NCI-H774 (cell line): Measurements from ENCODE around the gene FBXW8.

ENCODE experiments used
- DNase-seq: peaks from one replicate; lab custom pipeline; 2025; lab: John Stamatoyannopoulos, UW

The FBXW8 gene

GRCh38 chr12:116959198-116959460 is 48.4 kb downstream of the FBXW8 start:
- DNase-seq, result no peak

GRCh38 chr12:116959845-116960514 is 49.2 kb downstream of the FBXW8 start:
- no peak for DNase-seq

GRCh38 chr12:116962197-116962596 is 51.4 kb downstream of the FBXW8 start:
- DNase-seq, result no peak

GRCh38 chr12:116962783-116963356 is 52.1 kb downstream of the FBXW8 start:
- DNase-seq, result no peak

GRCh38 chr12:116964054-116965050 is 53.6 kb downstream of the FBXW8 start:
- no peak for DNase-seq

GRCh38 chr12:116968986-116969385 is 58.2 kb downstream of the FBXW8 start:
- no peak for DNase-seq

GRCh38 chr12:116969615-116970585 is 59.1 kb downstream of the FBXW8 start:
- DNase-seq, result no peak

GRCh38 chr12:116971222-116971621 is 60.5 kb downstream of the FBXW8 start:
- no peak for DNase-seq

- no peak for DNase-seq
Observed at GRCh38 chr12:116975779-116976393, 65.1 kb downstream of the FBXW8 start.

- no peak for DNase-seq
Observed at GRCh38 chr12:116977465-116978380, 67.0 kb downstream of the FBXW8 start.

GRCh38 chr12:116978791-116979508 is 68.2 kb downstream of the FBXW8 start:
- DNase-seq, result no peak

- no peak for DNase-seq
Observed at GRCh38 chr12:116980083-116980482, 69.3 kb downstream of the FBXW8 start.

GRCh38 chr12:116982791-116983411 is 72.2 kb downstream of the FBXW8 start:
- DNase-seq, result no peak

GRCh38 chr12:116984098-116984497 is 73.3 kb downstream of the FBXW8 start:
- DNase-seq, result no peak

- no peak for DNase-seq
Observed at GRCh38 chr12:116990329-116990728, 79.6 kb downstream of the FBXW8 start.

GRCh38 chr12:116990971-116991966 is 80.5 kb downstream of the FBXW8 start:
- DNase-seq, result no peak

GRCh38 chr12:116996093-116996492 is 85.3 kb downstream of the FBXW8 start:
- DNase-seq, result no peak

GRCh38 chr12:116996621-116997020 is 85.9 kb downstream of the FBXW8 start:
- DNase-seq, result no peak
